K562 (cell line): ENCODE data around the gene DOLPP1.

ENCODE experiments used
- CBFB ChIP-seq: sonication (generic); formaldehyde crosslinking; IDR thresholded peaks from 2 replicates; pipeline ENCODE4 v1.4.0; 2020; ENCODE audit warnings: mild to moderate bottlenecking, missing genetic modification reagents
- CHD1 ChIP-seq: fragments of 200-600 bp; sonication (generic); IDR thresholded peaks from one replicate; pipeline ENCODE4 v1.6.1; 2012; ENCODE audit warnings: mild to moderate bottlenecking, moderate library complexity, low read length, inconsistent platforms
- EP300 ChIP-seq: IDR thresholded peaks from 2 replicates; pipeline ENCODE4 v1.6.1; 2012; ENCODE audit warnings: low read length, improper control_type of control experiment
- FOXK1 ChIP-seq: sonication (generic); formaldehyde crosslinking; IDR thresholded peaks from 2 replicates; pipeline ENCODE4 v1.8.0; 2022; ENCODE audit warnings: missing genetic modification reagents, mild to moderate bottlenecking, borderline replicate concordance
- GATA2 ChIP-seq: sonication (generic); formaldehyde crosslinking; IDR thresholded peaks from 2 replicates; pipeline ENCODE4 v1.4.0; 2020; ENCODE audit warnings: mild to moderate bottlenecking, missing genetic modification reagents
- NUFIP1 ChIP-seq: fragments of 450-650 bp; IDR thresholded peaks from 2 replicates; pipeline ENCODE4 v1.6.1; 2018; ENCODE audit not compliant: partially characterized antibody
- POLR2AphosphoS5 ChIP-seq: IDR thresholded peaks from 2 replicates; pipeline ENCODE4 v1.6.1; 2011; ENCODE audit warnings: mild to moderate bottlenecking, low read depth, low read length, moderate library complexity; ENCODE audit not compliant: control insufficient read depth, insufficient read depth
- ZNF644 ChIP-seq: fragments of 200-800 bp; sonication (Bioruptor generic); IDR thresholded peaks from 2 replicates; pipeline ENCODE4 v1.6.1; 2016; ENCODE audit warnings: low read depth, missing genetic modification characterization, missing compliant biosample characterization
- TF ChIP-seq, protein P1 (sequence below): sonication (generic); formaldehyde crosslinking; IDR thresholded peaks from 2 replicates; pipeline ENCODE4 v1.8.0; 2023; ENCODE audit warnings: mild to moderate bottlenecking, missing genetic modification reagents
- TF ChIP-seq, protein P2 (sequence below): sonication (generic); formaldehyde crosslinking; IDR thresholded peaks from 2 replicates; pipeline ENCODE4 v1.8.1; 2023; ENCODE audit warnings: mild to moderate bottlenecking, missing genetic modification reagents
- TF ChIP-seq, protein P3 (sequence below): fragments of 450-650 bp; IDR thresholded peaks from 2 replicates; pipeline ENCODE4 v1.6.1; 2016; ENCODE audit warnings: antibody characterized with exemption
- TF ChIP-seq, protein P4 (sequence below), 3 experiments: IDR thresholded peaks in 2 of 3; conservative IDR thresholded peaks in 1 of 3; 2 replicates each; pipeline ENCODE4 v1.5.1; 2011 to 2012; ENCODE audit warnings: low read length in 3 of 3, mild to moderate bottlenecking in 3 of 3, control low read depth in 2 of 3, improper control_type of control experiment in 1 of 3, inconsistent platforms in 1 of 3, low read depth in 1 of 3, mixed read lengths in 1 of 3, moderate library complexity in 1 of 3; ENCODE audit not compliant: insufficient read depth in 2 of 3
- TF ChIP-seq, protein P5 (sequence below), 2 experiments: IDR thresholded peaks in 1 of 2; conservative IDR thresholded peaks in 1 of 2; 2 replicates each; pipeline ENCODE4 v1.6.1; 2016; ENCODE audit warnings: low read depth in 2 of 2, mild to moderate bottlenecking in 1 of 2, missing compliant biosample characterization in 1 of 2, missing genetic modification characterization in 1 of 2, moderate library complexity in 1 of 2

DNA sequence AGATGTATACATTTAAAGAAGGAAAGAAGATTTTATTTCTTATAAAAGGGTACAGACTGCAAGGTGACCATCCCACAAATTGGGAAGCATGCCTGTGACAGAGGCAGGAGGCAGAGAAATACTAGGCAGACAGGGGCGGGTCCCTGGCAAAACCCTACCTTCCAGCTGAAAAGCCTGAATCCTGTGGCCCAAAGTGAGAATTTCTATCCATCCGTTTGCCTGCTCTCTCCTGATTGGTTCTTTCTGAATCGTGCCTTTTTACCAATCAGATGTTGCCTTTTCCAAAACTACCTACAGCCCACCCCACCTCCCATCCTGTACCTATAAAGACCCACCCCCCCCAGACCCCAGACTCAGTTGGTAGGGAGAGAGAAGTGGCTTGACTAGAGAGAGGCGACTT, 49.4 kb upstream of the DOLPP1 start:
- TF ChIP-seq, protein P1, sequence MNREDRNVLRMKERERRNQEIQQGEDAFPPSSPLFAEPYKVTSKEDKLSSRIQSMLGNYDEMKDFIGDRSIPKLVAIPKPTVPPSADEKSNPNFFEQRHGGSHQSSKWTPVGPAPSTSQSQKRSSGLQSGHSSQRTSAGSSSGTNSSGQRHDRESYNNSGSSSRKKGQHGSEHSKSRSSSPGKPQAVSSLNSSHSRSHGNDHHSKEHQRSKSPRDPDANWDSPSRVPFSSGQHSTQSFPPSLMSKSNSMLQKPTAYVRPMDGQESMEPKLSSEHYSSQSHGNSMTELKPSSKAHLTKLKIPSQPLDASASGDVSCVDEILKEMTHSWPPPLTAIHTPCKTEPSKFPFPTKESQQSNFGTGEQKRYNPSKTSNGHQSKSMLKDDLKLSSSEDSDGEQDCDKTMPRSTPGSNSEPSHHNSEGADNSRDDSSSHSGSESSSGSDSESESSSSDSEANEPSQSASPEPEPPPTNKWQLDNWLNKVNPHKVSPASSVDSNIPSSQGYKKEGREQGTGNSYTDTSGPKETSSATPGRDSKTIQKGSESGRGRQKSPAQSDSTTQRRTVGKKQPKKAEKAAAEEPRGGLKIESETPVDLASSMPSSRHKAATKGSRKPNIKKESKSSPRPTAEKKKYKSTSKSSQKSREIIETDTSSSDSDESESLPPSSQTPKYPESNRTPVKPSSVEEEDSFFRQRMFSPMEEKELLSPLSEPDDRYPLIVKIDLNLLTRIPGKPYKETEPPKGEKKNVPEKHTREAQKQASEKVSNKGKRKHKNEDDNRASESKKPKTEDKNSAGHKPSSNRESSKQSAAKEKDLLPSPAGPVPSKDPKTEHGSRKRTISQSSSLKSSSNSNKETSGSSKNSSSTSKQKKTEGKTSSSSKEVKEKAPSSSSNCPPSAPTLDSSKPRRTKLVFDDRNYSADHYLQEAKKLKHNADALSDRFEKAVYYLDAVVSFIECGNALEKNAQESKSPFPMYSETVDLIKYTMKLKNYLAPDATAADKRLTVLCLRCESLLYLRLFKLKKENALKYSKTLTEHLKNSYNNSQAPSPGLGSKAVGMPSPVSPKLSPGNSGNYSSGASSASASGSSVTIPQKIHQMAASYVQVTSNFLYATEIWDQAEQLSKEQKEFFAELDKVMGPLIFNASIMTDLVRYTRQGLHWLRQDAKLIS = no peak
- no peak for TF ChIP-seq NUFIP1
- no peak for TF ChIP-seq CBFB (CRISPR knock-in tag)
- TF ChIP-seq, protein P2, sequence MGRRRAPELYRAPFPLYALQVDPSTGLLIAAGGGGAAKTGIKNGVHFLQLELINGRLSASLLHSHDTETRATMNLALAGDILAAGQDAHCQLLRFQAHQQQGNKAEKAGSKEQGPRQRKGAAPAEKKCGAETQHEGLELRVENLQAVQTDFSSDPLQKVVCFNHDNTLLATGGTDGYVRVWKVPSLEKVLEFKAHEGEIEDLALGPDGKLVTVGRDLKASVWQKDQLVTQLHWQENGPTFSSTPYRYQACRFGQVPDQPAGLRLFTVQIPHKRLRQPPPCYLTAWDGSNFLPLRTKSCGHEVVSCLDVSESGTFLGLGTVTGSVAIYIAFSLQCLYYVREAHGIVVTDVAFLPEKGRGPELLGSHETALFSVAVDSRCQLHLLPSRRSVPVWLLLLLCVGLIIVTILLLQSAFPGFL (CRISPR knock-in tag) = no peak
- TF ChIP-seq CHD1 = no peak
- TF ChIP-seq, protein P3, sequence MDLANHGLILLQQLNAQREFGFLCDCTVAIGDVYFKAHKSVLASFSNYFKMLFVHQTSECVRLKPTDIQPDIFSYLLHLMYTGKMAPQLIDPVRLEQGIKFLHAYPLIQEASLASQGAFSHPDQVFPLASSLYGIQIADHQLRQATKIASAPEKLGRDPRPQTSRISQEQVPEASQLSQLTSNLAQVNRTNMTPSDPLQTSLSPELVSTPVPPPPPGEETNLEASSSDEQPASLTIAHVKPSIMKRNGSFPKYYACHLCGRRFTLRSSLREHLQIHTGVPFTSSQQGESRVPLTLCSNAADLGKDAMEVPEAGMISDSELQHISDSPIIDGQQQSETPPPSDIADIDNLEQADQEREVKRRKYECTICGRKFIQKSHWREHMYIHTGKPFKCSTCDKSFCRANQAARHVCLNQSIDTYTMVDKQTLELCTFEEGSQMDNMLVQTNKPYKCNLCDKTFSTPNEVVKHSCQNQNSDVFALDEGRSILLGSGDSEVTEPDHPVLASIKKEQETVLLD = no peak
- TF ChIP-seq, protein P4, sequence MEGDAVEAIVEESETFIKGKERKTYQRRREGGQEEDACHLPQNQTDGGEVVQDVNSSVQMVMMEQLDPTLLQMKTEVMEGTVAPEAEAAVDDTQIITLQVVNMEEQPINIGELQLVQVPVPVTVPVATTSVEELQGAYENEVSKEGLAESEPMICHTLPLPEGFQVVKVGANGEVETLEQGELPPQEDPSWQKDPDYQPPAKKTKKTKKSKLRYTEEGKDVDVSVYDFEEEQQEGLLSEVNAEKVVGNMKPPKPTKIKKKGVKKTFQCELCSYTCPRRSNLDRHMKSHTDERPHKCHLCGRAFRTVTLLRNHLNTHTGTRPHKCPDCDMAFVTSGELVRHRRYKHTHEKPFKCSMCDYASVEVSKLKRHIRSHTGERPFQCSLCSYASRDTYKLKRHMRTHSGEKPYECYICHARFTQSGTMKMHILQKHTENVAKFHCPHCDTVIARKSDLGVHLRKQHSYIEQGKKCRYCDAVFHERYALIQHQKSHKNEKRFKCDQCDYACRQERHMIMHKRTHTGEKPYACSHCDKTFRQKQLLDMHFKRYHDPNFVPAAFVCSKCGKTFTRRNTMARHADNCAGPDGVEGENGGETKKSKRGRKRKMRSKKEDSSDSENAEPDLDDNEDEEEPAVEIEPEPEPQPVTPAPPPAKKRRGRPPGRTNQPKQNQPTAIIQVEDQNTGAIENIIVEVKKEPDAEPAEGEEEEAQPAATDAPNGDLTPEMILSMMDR (IDR thresholded peaks at IDR 0.05 in 2 of 3, conservative IDR thresholded peaks at IDR 0.05 in 1 of 3; ENCODE audit: insufficient read depth in 2 of 3, low read depth in 1 of 3, low read length in 3 of 3) = no peak
- TF ChIP-seq, protein P5, sequence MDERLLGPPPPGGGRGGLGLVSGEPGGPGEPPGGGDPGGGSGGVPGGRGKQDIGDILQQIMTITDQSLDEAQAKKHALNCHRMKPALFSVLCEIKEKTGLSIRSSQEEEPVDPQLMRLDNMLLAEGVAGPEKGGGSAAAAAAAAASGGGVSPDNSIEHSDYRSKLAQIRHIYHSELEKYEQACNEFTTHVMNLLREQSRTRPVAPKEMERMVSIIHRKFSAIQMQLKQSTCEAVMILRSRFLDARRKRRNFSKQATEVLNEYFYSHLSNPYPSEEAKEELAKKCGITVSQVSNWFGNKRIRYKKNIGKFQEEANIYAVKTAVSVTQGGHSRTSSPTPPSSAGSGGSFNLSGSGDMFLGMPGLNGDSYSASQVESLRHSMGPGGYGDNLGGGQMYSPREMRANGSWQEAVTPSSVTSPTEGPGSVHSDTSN (CRISPR knock-in tag; IDR thresholded peaks at IDR 0.05; ENCODE audit: low read depth) = no peak
- TF ChIP-seq, protein P5 (tag; conservative IDR thresholded peaks at IDR 0.05; ENCODE audit: low read depth) = no peak
- TF ChIP-seq GATA2 (CRISPR knock-in tag) = no peak
- TF ChIP-seq ZNF644 (tag) = no peak
- TF ChIP-seq FOXK1 = no peak
- no peak for TF ChIP-seq POLR2AphosphoS5
- TF ChIP-seq EP300 = no peak
